Lower leg skin (tissue), 4 donors: ENCODE results near the gene GPC6. TPM values are rescaled to one million over a fixed set of nuclear protein-coding genes. Genes with fewer than 3 reads are reported as not detected.

Experiments
- DNase-seq, 2 donors: peaks; one replicate each; pipeline ENCODE4 v3.0.0-alpha.2; 2019; ENCODE audit warnings: low spot score in 2 of 2
- H3K4me3 ChIP-seq: fragments of 200-600 bp; sonication (generic); 2 replicates; pipeline ENCODE4 v1.5.1; 2017; ENCODE audit warnings: mild to moderate bottlenecking, low read depth; ENCODE audit not compliant: poor library complexity, severe bottlenecking
- CTCF ChIP-seq, 3 donors: fragments of 450-650 bp; IDR thresholded peaks; one replicate each; pipeline ENCODE4 v1.5.1; 2016; ENCODE audit warnings: antibody characterized with exemption in 3 of 3, mild to moderate bottlenecking in 3 of 3, moderate library complexity in 2 of 3
- POLR2A ChIP-seq, 2 donors: fragments of 450-650 bp; IDR thresholded peaks; one replicate each; pipeline ENCODE4 v1.6.1; 2016 to 2017; ENCODE audit warnings: antibody characterized with exemption in 2 of 2, mild to moderate bottlenecking in 1 of 2, moderate library complexity in 1 of 2
- WGBS, 2 donors: methylation state at CpG; one replicate each; pipeline ENCODE4 v1.1.5; 2018; 5-methylcytosine and 5-hydroxymethylcytosine counted together
- intact Hi-C: fragments of 100-400 bp; cut with DNase I; formaldehyde crosslinking; loops from one replicate; pipeline ENCODE4 v1.15.0; 2023; ENCODE audit warnings: low total_unique reads
- total RNA-seq, 4 donors: library from RNA; depleted of rRNA; stranded (reverse); fragments of >200 nt; gene quantifications; one replicate each; pipeline ENCODE4 v1.1.0, GENCODE V29; 2016

GPC6 gene
- total RNA-seq, 4 donors from 2014 or later = 1.4 to 5.2 (median 2.5) TPM

- intact Hi-C loops = no loop called here
Measured at GRCh38 chr13:93915269-93915809, 688.7 kb downstream of the GPC6 start.

GRCh38 chr13:93922063-93922855 lies 695.7 kb downstream of the GPC6 start:
- WGBS, 2 donors = 73 to 80% methylated on average over 5 of the region's 5 CpGs
- intact Hi-C loops = no loop called here
- no peak for DNase-seq
- no peak overlapping the region for H3K4me3 ChIP-seq
- TF ChIP-seq POLR2A (IDR thresholded peaks at IDR 0.05) (no peak), CTCF (IDR thresholded peaks at IDR 0.05) (no peak)

More at GRCh38 chr13:93915269-93915809, 688.7 kb downstream of the GPC6 start:
- WGBS, 2 donors = 40 to 46% methylated on average over 1 of the region's 1 CpG
- TF ChIP-seq POLR2A (IDR thresholded peaks at IDR 0.05) = no peak
- TF ChIP-seq CTCF (IDR thresholded peaks at IDR 0.05) = no peak
- no peak overlapping the region for H3K4me3 ChIP-seq
- no peak for DNase-seq

GRCh38 chr13:93925990-93926389 lies 699.4 kb downstream of the GPC6 start:
- no peak overlapping the region for H3K4me3 ChIP-seq
- no peak for DNase-seq
- no peak for TF ChIP-seq POLR2A (IDR thresholded peaks at IDR 0.05)
- TF ChIP-seq CTCF (IDR thresholded peaks at IDR 0.05) = no peak
- intact Hi-C loops = no loop called here
- 59 to 94% methylated on average over 1 of the region's 1 CpG for WGBS, 2 donors

GRCh38 chr13:93926425-93926824 lies 699.8 kb downstream of the GPC6 start:
- no peak overlapping the region for H3K4me3 ChIP-seq
- WGBS, 2 donors = 59 to 67% methylated on average over 1 of the region's 1 CpG
- no peak for DNase-seq
- TF ChIP-seq CTCF (IDR thresholded peaks at IDR 0.05) = no peak
- intact Hi-C loops = no loop called here

- 47 to 80% methylated on average over 1 of the region's 1 CpG for WGBS, 2 donors
Measured at GRCh38 chr13:93927431-93927830, 700.8 kb downstream of the GPC6 start.

More at GRCh38 chr13:93927431-93927830, 700.8 kb downstream of the GPC6 start:
- no peak for DNase-seq
- H3K4me3 ChIP-seq = no peak overlapping the region
- TF ChIP-seq POLR2A (IDR thresholded peaks at IDR 0.05) = no peak
- no peak for TF ChIP-seq CTCF (IDR thresholded peaks at IDR 0.05)
- intact Hi-C loops = no loop called here
